Measurements from ENCODE around the gene TRIM7. TPM values are rescaled to one million over a fixed set of nuclear protein-coding genes. Genes with fewer than 3 reads are reported as not detected.

The TRIM7 gene
- total and polyA plus RNA-seq, 2 donors, result 0.38 to 5.3 TPM

- Histone ChIP-seq H3K4me1 (ENCODE audit: control insufficient read depth in 2 of 2, insufficient read depth in 2 of 2, low read length in 2 of 2) (peaks cover 6 to 13% of the 10 kb centered on the region in 2 donors), H3K9me3 (ENCODE audit: control insufficient read depth in 2 of 2, insufficient read depth in 1 of 2, low read length in 1 of 2) (no peaks in the 10 kb centered on the region), H3K27ac (ENCODE audit: low read depth in 1 of 2, low read length in 1 of 2) (no peak overlapping the region), H3K27me3 (ENCODE audit: control insufficient read depth in 2 of 2, insufficient read depth in 1 of 2, low read length in 1 of 2) (peaks cover 53 to 95% of the 10 kb centered on the region in 2 donors), H3K36me3 (ENCODE audit: control insufficient read depth in 2 of 2, insufficient read depth in 2 of 2, low read length in 1 of 2) (no peaks in the 10 kb centered on the region), H3K4me3 (ENCODE audit: low read length in 2 of 2) (no peak overlapping the region)
- DNase-seq (ENCODE audit: low read depth in 6 of 9, low spot score in 9 of 9), result no peak
- WGBS, result 82% methylated on average over 12 of the region's 12 CpGs
Measured at GRCh38 chr5:181199881-181200638, 4.9 kb downstream of the TRIM7 start.

DNA sequence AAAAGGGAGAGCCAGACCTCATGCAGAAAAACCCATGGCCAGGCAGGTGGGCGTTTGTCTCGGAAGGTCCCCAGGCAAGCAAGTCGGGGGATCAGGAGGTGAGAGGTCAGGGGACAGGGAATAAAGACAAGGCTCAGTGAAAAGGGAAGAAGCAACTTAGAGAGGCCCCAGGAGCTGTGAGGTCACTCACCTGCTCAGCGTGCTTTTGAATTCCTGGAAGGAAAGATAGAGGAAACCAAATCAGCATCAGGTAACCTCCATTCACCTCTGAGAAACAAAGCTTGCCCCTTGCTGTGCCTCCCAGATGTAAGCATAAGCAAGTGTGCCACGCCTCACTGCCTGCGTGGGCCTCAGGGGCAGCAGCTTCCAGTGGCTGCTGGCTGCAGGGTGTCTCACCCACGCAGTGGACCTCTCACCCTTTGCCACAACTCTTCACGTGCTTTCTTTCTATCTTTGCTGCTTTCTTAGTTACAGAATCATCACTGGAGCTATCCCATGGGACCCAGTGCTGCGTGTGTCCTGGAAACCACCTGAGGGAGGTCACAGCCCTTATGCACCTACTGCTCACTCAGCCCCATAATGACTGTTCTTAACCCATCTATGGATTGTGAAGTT, 6.0 kb downstream of the TRIM7 start:
- H3K27ac ChIP-seq (ENCODE audit: low read depth in 1 of 2, low read length in 1 of 2), result no peak overlapping the region
- WGBS, result 74% methylated on average over 9 of the region's 9 CpGs

DNA sequence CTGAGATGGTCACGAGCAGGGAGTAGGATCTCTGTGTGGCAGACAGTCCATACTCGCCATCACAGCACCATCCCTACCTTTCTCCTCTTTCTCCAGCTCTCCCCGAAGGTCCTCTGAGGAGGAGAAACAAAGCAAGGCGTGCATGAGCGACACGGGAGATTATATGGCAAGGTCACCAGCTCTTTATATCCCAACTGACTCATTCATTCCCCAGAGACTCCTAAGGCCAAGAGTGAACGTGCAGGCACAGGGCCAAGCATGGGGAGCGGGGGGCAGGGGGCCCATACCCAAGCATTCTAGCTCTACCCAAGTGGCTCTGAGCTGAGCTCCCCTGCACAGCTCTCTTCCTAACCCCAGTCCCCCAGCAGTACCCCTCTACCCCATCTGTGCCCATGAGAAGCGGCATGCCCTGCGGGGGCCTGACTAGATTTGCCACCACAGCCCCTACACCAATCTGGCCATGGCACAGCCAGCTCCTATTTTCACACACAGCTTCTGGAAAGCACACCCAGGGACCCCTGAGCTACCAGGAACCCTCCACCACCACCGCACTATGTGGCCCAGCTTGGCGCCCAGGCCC, 6.8 kb downstream of the TRIM7 start:
- H3K4me3 ChIP-seq (ENCODE audit: low read length in 2 of 2), result no peak overlapping the region
- H3K27ac ChIP-seq (ENCODE audit: low read depth in 1 of 2, low read length in 1 of 2), result no peak overlapping the region
- H3K9me3 ChIP-seq (ENCODE audit: control insufficient read depth in 2 of 2, insufficient read depth in 1 of 2, low read length in 1 of 2), result no peaks in the 10 kb centered on the region
- 93% methylated on average over 12 of the region's 12 CpGs for WGBS
- H3K4me1 ChIP-seq (ENCODE audit: control insufficient read depth in 2 of 2, insufficient read depth in 2 of 2, low read length in 2 of 2), result peaks cover 0 to 3% of the 10 kb centered on the region in 2 donors
- DNase-seq (ENCODE audit: low read depth in 6 of 9, low spot score in 9 of 9), result no peak
- no peaks in the 10 kb centered on the region for H3K36me3 ChIP-seq (ENCODE audit: control insufficient read depth in 2 of 2, insufficient read depth in 2 of 2, low read length in 1 of 2)
- peaks cover 35 to 89% of the 10 kb centered on the region in 2 donors for H3K27me3 ChIP-seq (ENCODE audit: control insufficient read depth in 2 of 2, insufficient read depth in 1 of 2, low read length in 1 of 2)

More for the DNA sequence above, 6.0 kb downstream of the TRIM7 start:
- Histone ChIP-seq H3K36me3 (ENCODE audit: control insufficient read depth in 2 of 2, insufficient read depth in 2 of 2, low read length in 1 of 2) (no peaks in the 10 kb centered on the region), H3K27me3 (ENCODE audit: control insufficient read depth in 2 of 2, insufficient read depth in 1 of 2, low read length in 1 of 2) (peaks cover 43 to 94% of the 10 kb centered on the region in 2 donors), H3K4me3 (ENCODE audit: low read length in 2 of 2) (no peak overlapping the region), H3K9me3 (ENCODE audit: control insufficient read depth in 2 of 2, insufficient read depth in 1 of 2, low read length in 1 of 2) (no peaks in the 10 kb centered on the region), H3K4me1 (ENCODE audit: control insufficient read depth in 2 of 2, insufficient read depth in 2 of 2, low read length in 2 of 2) (peaks cover 0 to 9% of the 10 kb centered on the region in 2 donors)
- no peak for DNase-seq (ENCODE audit: low read depth in 6 of 9, low spot score in 9 of 9)

DNA sequence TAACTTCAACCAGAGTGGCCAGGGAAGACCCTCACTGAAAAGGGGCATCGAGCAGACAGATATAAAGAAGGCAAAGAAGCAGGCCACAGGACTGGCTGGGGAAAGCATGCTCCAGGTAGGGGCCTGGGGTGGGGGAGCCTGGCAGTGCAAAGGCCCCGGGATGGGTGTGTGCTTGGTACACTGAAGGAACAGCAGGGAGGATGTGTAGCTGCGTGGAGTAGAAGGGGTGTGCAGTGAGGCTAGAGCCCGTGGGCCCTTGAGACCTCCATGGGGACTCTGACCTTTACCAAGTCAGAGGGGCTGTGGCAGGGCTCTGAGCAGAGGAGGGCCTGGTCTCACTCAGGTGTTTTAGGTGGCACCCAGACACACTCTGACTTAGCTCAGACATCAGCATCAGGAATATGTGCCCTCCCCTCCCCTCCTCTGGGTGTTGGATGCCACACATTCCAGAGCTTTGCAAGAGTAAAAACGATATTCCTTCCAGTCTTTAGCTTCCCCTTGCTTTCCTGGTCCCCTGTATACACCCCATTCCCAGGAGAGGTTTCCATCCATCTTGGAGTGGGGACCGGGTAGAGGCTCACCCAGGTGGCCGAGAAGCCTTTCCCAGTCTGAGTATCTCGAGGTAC, 7.6 kb downstream of the TRIM7 start:
- no peaks in the 10 kb centered on the region for H3K36me3 ChIP-seq (ENCODE audit: control insufficient read depth in 2 of 2, insufficient read depth in 2 of 2, low read length in 1 of 2)
- H3K4me3 ChIP-seq (ENCODE audit: low read length in 2 of 2), result no peak overlapping the region
- no peaks in the 10 kb centered on the region for H3K9me3 ChIP-seq (ENCODE audit: control insufficient read depth in 2 of 2, insufficient read depth in 1 of 2, low read length in 1 of 2)
- peaks cover 3 to 6% of the 10 kb centered on the region in 2 donors for H3K4me1 ChIP-seq (ENCODE audit: control insufficient read depth in 2 of 2, insufficient read depth in 2 of 2, low read length in 2 of 2)
- DNase-seq (ENCODE audit: low read depth in 6 of 9, low spot score in 9 of 9), result no peak
- 85% methylated on average over 8 of the region's 8 CpGs for WGBS
- peaks cover 29 to 82% of the 10 kb centered on the region in 2 donors for H3K27me3 ChIP-seq (ENCODE audit: control insufficient read depth in 2 of 2, insufficient read depth in 1 of 2, low read length in 1 of 2)
- H3K27ac ChIP-seq (ENCODE audit: low read depth in 1 of 2, low read length in 1 of 2), result no peak overlapping the region

DNA sequence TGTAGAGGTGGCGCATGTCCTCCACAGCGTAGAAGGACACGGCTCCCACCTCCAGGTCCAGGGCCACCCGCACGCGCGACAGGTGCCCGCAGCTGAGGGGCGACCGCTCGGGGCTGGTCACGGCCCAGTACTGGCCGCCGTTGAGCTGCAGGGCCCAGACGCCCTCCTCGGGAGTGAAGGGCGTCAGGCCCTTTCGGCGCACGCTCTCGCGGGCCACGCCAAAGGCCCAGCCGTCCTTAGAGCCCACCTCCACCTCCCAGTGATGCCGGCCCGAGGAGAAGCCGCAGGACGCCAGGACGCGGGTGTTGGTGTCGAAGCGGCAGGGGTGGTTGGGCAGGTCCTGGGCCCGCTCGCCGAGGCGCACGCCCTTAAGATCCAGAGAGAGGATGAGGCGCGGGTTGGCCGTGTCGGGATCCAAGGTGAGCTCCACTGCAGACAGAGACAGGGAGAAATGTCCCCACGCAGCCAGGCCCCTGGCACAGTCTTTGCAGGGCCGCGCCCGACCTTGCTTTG, 9.7 kb downstream of the TRIM7 start:
- WGBS, result 91% methylated on average over 45 of the region's 45 CpGs
- Histone ChIP-seq H3K27ac (ENCODE audit: low read depth in 1 of 2, low read length in 1 of 2) (no peak overlapping the region), H3K36me3 (ENCODE audit: control insufficient read depth in 2 of 2, insufficient read depth in 2 of 2, low read length in 1 of 2) (no peaks in the 10 kb centered on the region), H3K27me3 (ENCODE audit: control insufficient read depth in 2 of 2, insufficient read depth in 1 of 2, low read length in 1 of 2) (peaks cover 11 to 73% of the 10 kb centered on the region in 2 donors), H3K4me3 (ENCODE audit: low read length in 2 of 2) (no peak overlapping the region), H3K9me3 (ENCODE audit: control insufficient read depth in 2 of 2, insufficient read depth in 1 of 2, low read length in 1 of 2) (no peaks in the 10 kb centered on the region), H3K4me1 (ENCODE audit: control insufficient read depth in 2 of 2, insufficient read depth in 2 of 2, low read length in 2 of 2) (peaks cover 7 to 21% of the 10 kb centered on the region in 2 donors)
- no peak for DNase-seq (ENCODE audit: low read depth in 6 of 9, low spot score in 9 of 9)

DNA sequence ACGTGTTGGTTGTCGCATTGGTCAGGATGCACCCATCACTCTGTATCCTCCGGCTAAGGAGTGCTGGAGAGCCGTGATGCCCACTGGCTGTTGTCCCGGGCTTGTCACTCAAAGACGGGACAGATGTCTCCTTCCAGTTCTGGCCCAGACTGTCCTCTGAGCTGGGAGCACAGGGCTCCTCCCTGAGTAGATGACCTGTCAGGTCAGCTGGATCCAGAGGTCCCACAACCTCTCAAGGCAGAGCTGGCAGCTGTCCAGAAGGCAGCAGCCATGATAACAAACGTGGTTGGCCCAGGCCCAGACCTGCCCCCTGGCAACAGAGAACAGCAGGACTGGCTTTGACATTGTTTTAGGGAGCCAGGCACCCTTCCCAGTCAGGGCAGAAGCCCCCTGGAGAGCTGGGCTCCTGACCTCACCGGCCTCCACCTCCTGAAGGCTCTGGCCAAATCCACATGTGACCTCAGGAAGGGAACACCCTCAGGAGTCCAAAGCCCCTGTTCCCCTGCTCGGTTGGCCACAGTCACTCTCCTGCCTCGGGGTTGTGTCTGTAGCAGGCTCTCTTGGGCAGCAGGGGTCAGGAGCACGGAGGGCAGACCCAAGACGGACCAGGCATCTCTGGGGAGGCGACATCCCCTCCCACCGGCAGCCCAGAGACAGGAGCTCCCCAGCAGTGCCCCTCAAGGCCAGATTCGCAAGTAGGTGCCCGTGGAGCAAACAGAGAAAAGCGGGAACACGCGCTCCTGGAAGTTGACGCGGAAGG, 10.3 kb downstream of the TRIM7 start:
- peaks cover 13 to 27% of the 10 kb centered on the region in 2 donors for H3K4me1 ChIP-seq (ENCODE audit: control insufficient read depth in 2 of 2, insufficient read depth in 2 of 2, low read length in 2 of 2)
- WGBS, result 88% methylated on average over 21 of the region's 21 CpGs
- H3K27ac ChIP-seq (ENCODE audit: low read depth in 1 of 2, low read length in 1 of 2), result no peak overlapping the region
- no peak overlapping the region for H3K4me3 ChIP-seq (ENCODE audit: low read length in 2 of 2)
- H3K27me3 ChIP-seq (ENCODE audit: control insufficient read depth in 2 of 2, insufficient read depth in 1 of 2, low read length in 1 of 2), result peaks cover 10 to 73% of the 10 kb centered on the region in 2 donors
- H3K36me3 ChIP-seq (ENCODE audit: control insufficient read depth in 2 of 2, insufficient read depth in 2 of 2, low read length in 1 of 2), result no peaks in the 10 kb centered on the region
- DNase-seq (ENCODE audit: low read depth in 6 of 9, low spot score in 9 of 9), result no peak
- no peaks in the 10 kb centered on the region for H3K9me3 ChIP-seq (ENCODE audit: control insufficient read depth in 2 of 2, insufficient read depth in 1 of 2, low read length in 1 of 2)

- H3K27me3 ChIP-seq (ENCODE audit: control insufficient read depth in 2 of 2, insufficient read depth in 1 of 2, low read length in 1 of 2), result peaks cover 4 to 74% of the 10 kb centered on the region in 2 donors
- DNase-seq (ENCODE audit: low read depth in 6 of 9, low spot score in 9 of 9), result no peak
- no peak overlapping the region for H3K4me3 ChIP-seq (ENCODE audit: low read length in 2 of 2)
- WGBS, result 58% methylated on average over 2 of the region's 2 CpGs
- peaks cover 20 to 37% of the 10 kb centered on the region in 2 donors for H3K4me1 ChIP-seq (ENCODE audit: control insufficient read depth in 2 of 2, insufficient read depth in 2 of 2, low read length in 2 of 2)
- H3K9me3 ChIP-seq (ENCODE audit: control insufficient read depth in 2 of 2, insufficient read depth in 1 of 2, low read length in 1 of 2), result peaks cover 0 to 6% of the 10 kb centered on the region in 2 donors
- no peak overlapping the region for H3K27ac ChIP-seq (ENCODE audit: low read depth in 1 of 2, low read length in 1 of 2)
- H3K36me3 ChIP-seq (ENCODE audit: control insufficient read depth in 2 of 2, insufficient read depth in 2 of 2, low read length in 1 of 2), result no peaks in the 10 kb centered on the region
Measured at GRCh38 chr5:181193656-181194055, 11.3 kb downstream of the TRIM7 start.

DNA sequence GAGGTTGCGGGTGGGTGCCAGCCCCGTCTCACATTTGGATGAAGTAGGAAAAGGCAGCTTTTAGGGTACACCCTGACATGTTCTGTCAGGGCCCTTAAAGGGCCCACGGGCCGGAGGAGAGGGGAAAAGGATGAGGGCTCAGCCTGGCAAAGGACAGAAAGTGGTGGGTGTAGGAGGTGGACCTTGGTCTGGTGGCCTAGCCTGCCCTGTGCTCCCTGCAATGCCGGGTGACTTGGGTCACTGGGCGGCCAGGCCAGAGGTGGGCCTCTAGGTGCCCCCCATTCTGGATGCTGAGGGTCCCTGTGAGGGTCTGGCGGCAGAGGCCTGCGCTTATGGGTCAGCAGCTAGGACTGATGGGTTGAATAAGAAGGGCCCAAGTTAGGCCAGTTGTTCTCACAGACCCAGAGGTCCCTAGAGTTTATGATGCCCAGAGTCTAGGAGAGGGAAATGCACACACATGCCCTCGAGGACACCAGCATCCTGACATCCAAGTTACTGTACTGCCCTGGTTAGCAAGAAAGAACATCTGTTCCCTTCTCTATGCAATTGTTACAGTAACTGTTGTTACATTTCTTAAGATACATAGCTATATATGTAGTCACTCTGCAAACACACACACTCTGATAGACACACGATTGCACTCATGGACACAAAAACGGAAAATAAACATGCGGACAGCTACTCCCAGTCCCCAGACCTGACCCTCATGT, 12.5 kb downstream of the TRIM7 start:
- 63% methylated on average over 12 of the region's 12 CpGs for WGBS
- Histone ChIP-seq H3K36me3 (ENCODE audit: control insufficient read depth in 2 of 2, insufficient read depth in 2 of 2, low read length in 1 of 2) (no peaks in the 10 kb centered on the region), H3K4me1 (ENCODE audit: control insufficient read depth in 2 of 2, insufficient read depth in 2 of 2, low read length in 2 of 2) (peaks cover 20 to 47% of the 10 kb centered on the region in 2 donors), H3K27ac (ENCODE audit: low read depth in 1 of 2, low read length in 1 of 2) (peak overlapping the region in 1 of 2 donors; percentile 96), H3K9me3 (ENCODE audit: control insufficient read depth in 2 of 2, insufficient read depth in 1 of 2, low read length in 1 of 2) (peaks cover 0 to 6% of the 10 kb centered on the region in 2 donors), H3K4me3 (ENCODE audit: low read length in 2 of 2) (peak overlapping the region; percentile 88 to 97), H3K27me3 (ENCODE audit: control insufficient read depth in 2 of 2, insufficient read depth in 1 of 2, low read length in 1 of 2) (peaks cover 4 to 73% of the 10 kb centered on the region in 2 donors)
- no peak for DNase-seq (ENCODE audit: low read depth in 6 of 9, low spot score in 9 of 9)

All from thymus (tissue), 11 donors.